Measurements from ENCODE around the gene ZNF263. TPM values are rescaled to one million over a fixed set of nuclear protein-coding genes. Genes with fewer than 3 reads are reported as not detected.
"Not testable (repeated sequence)": the region's sequence is repeated elsewhere in the genome, so short reads cannot be mapped to it uniquely, and the experiment has no call there.

The ZNF263 gene
- total and polyA plus RNA-seq, 9 of the 15 experiments (the other 6 are each of a cell fraction or from before 2014, with no cell fraction given) = 4.6 to 48.3 (median 31.8) TPM

GRCh38 chr16:3271281-3271680 lies 12.0 kb upstream of the ZNF263 start:
- H3K4me1 ChIP-seq (replicated peaks in 1 of 2; ENCODE audit: control insufficient read depth in 2 of 2, insufficient read depth in 2 of 2, low read length in 2 of 2); H4K20me1 ChIP-seq (replicated peaks; ENCODE audit: control insufficient read depth, insufficient read depth, low read length); CTCF ChIA-PET (ENCODE audit: low intra/inter-chr PET ratio); DNase-seq (ENCODE audit: extremely low read depth in 1 of 4, low spot score in 3 of 4); H2AFZ ChIP-seq (ENCODE audit: low read depth, low read length); H3K4me3 ChIP-seq; H3K79me2 ChIP-seq (ENCODE audit: control insufficient read depth, insufficient read depth, low read length); H3K27ac ChIP-seq (ENCODE audit: extremely low read depth, low read depth, low read length); in situ Hi-C loops (cut with MboI); H3K9ac ChIP-seq (ENCODE audit: insufficient read depth in 1 of 2, low read depth in 2 of 2, low read length in 2 of 2); H3K9me1 ChIP-seq (ENCODE audit: control insufficient read depth, insufficient read depth, low read length); H3K27me3 ChIP-seq (ENCODE audit: control insufficient read depth in 2 of 2, insufficient read depth in 2 of 2, low read length in 2 of 2); H3K4me2 ChIP-seq (ENCODE audit: insufficient read depth, low read length); H3K36me3 ChIP-seq (ENCODE audit: control insufficient read depth, insufficient read depth, low read length); H3K9me3 ChIP-seq (replicated peaks; ENCODE audit: control insufficient read depth, insufficient read depth, low read depth, low read length); ATAC-seq; intact Hi-C loops (cut with micrococcal nuclease); FAIRE-seq; BruUV-seq (replicated peaks); POLR2A ChIA-PET: not testable (repeated sequence)
- 64% methylated on average over 10 of the region's 22 CpGs for WGBS (ENCODE audit: insufficient coverage, low coverage, missing lambda C conversion rate)

GRCh38 chr16:3274490-3274889 lies 8.8 kb upstream of the ZNF263 start:
- Histone ChIP-seq H3K4me3 (no peak overlapping the region), H3K4me2 (ENCODE audit: insufficient read depth, low read length) (no peak overlapping the region; the same call in 1 of the 2 replicates), H3K79me2 (ENCODE audit: control insufficient read depth, insufficient read depth, low read length) (no peaks in the 10 kb centered on the region), H3K36me3 (ENCODE audit: control insufficient read depth, insufficient read depth, low read length) (no peaks in the 10 kb centered on the region), H3K9me1 (ENCODE audit: control insufficient read depth, insufficient read depth, low read length) (no peaks in the 10 kb centered on the region), H3K4me1 (replicated peaks in 1 of 2; ENCODE audit: control insufficient read depth in 2 of 2, insufficient read depth in 2 of 2, low read length in 2 of 2) (no peaks in the 10 kb centered on the region; a peak in 1 of 5 replicates), H3K9me3 (replicated peaks; ENCODE audit: control insufficient read depth, insufficient read depth, low read depth, low read length) (0 out of 2 replicates have a peak, but pooled peaks cover 1% of the 10 kb centered on the region), H3K9ac (ENCODE audit: insufficient read depth in 1 of 2, low read depth in 2 of 2, low read length in 2 of 2) (no peak overlapping the region), H2AFZ (ENCODE audit: low read depth, low read length) (0 out of 2 replicates have a peak overlapping the region, but pooled peaks have one; percentile 14), H3K27me3 (ENCODE audit: control insufficient read depth in 2 of 2, insufficient read depth in 2 of 2, low read length in 2 of 2) (no peaks in the 10 kb centered on the region), H3K27ac (ENCODE audit: extremely low read depth, low read depth, low read length) (no peak overlapping the region), H4K20me1 (replicated peaks; ENCODE audit: control insufficient read depth, insufficient read depth, low read length) (no peaks in the 10 kb centered on the region)
- in situ Hi-C loops (cut with MboI) = no loop called here
- ATAC-seq = peak; percentile 89
- intact Hi-C loops (cut with micrococcal nuclease) = no loop called here
- CTCF ChIA-PET (ENCODE audit: low intra/inter-chr PET ratio) = no interaction called here
- BruUV-seq (replicated peaks) = no TSS peak
- POLR2A ChIA-PET = no interaction called here
- peak; percentile 65 for FAIRE-seq
- WGBS (ENCODE audit: insufficient coverage, low coverage, missing lambda C conversion rate) = 12% methylated on average over 4 of the region's 4 CpGs
- TF ChIP-seq CHCHD3 (CRISPR knock-in tag; IDR thresholded peaks at IDR 0.05) (no peak), NFYB (IDR thresholded peaks at IDR 0.05; ENCODE audit: extremely low read depth, insufficient read length) (peak; percentile 39), KDM1A (IDR thresholded peaks at IDR 0.05) (peak; percentile 41 to 48; a peak in 1 of 4 replicates), RCOR1 (IDR thresholded peaks at IDR 0.05; ENCODE audit: borderline replicate concordance in 1 of 2, low read depth in 2 of 2, low read length in 2 of 2) (peak in 1 of 2 experiments; percentile 69; a peak in 1 of 4 replicates), TEAD4 (IDR thresholded peaks at IDR 0.05; ENCODE audit: low read length) (no peak), TEAD4 (CRISPR knock-in tag; IDR thresholded peaks at IDR 0.05; ENCODE audit: borderline replicate concordance) (no peak), ETS1 (conservative IDR thresholded peaks at IDR 0.05; ENCODE audit: control insufficient read depth, low read depth, low read length) (no peak), TOE1 (IDR thresholded peaks at IDR 0.05; ENCODE audit: borderline replicate concordance) (no peak), TOE1 (CRISPR knock-in tag; IDR thresholded peaks at IDR 0.05; ENCODE audit: borderline replicate concordance, low read depth) (no peak), ZSCAN29 (IDR thresholded peaks at IDR 0.05) (no peak), FOXK2 (conservative IDR thresholded peaks at IDR 0.05 in 1 of 2, IDR thresholded peaks at IDR 0.05 in 1 of 2; ENCODE audit: low read depth in 2 of 2) (no peak), NUFIP1 (IDR thresholded peaks at IDR 0.05; ENCODE audit: partially characterized antibody) (no peak), BRCA1 (IDR thresholded peaks at IDR 0.05) (no peak), BRCA1 (CRISPR knock-in tag; IDR thresholded peaks at IDR 0.05) (no peak), BRF2 (IDR thresholded peaks at IDR 0.05; ENCODE audit: borderline replicate concordance, insufficient read depth, insufficient read length) (no peak), PHF21A (IDR thresholded peaks at IDR 0.05; ENCODE audit: borderline replicate concordance, low read depth) (peak; percentile 82; the same call in 1 of the 2 replicates)
- peak in 2 of 4 experiments; percentile 45 to 59 for DNase-seq (ENCODE audit: extremely low read depth in 1 of 4, low spot score in 3 of 4)
